T-helper 2 cell (primary cell): ENCODE results near the gene PIK3AP1.

Experiments used
- DNase-seq, 5 experiments: peaks; one replicate each; pipeline versions ENCODE4 v3.0.0 to v3.0.0-alpha.2; 2012 to 2022

PIK3AP1 gene

DNA sequence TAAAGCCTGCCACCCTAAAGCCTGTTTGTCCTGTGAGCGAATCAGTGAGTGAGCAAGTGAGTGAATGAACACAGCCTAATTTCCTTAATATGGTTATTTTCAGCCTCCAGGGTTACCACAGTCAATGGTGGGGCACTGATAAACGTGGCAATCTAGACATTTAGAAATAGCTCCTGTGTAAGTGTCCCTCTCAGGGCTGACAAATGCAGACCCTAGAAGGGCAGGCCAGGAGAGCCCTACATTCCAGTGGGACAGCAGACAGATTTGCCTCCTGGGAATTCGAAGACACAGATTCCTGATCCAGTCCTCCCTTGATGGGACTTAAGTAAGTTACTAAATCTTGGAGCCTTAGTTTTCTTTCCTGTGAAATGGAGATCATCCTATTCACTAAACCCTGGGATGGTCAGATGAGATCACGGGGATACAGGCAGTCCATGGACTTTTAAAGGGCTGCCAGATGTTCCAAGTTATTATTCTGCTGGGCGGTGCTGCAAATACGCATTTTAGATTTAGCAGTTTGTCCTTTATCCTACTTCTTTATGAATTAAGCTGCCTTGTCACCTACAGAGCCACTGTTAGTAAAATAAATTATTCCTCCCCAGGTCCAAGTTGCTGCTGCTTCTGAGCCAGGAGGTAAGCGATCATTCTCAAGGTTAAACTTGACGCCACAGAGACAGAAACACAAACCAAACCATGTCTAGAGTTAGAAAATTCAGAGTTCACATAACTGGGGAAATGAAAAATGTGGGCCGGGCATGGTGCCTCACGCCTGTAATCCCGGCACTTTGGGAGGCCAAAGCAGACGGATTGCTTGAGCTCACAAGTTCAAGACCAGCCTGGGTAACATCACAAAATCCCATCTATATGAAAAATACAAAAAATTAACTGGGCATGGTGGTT is 78.7 kb downstream of the PIK3AP1 start:
- DNase-seq: no peak

DNA sequence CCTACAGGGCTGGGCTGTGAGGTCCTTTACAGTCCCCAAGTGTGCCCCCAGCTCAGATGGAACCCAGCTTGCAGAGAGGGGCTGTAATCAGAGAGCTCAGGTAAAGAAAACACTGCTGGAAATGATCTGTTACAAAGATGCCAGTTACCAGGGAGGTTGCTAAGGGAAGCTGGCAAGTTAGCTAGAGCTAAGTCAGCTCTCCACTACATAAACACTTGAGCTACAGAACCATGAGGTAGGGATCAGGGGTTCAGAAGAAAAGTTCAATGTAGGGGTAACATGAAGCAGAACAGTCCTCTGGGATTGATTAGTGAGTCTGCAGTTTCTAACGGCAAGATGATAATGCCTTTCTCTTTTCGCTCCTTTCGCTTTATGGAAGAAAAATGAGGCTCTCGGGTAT is 80.4 kb downstream of the PIK3AP1 start:
- no peak for DNase-seq

DNA sequence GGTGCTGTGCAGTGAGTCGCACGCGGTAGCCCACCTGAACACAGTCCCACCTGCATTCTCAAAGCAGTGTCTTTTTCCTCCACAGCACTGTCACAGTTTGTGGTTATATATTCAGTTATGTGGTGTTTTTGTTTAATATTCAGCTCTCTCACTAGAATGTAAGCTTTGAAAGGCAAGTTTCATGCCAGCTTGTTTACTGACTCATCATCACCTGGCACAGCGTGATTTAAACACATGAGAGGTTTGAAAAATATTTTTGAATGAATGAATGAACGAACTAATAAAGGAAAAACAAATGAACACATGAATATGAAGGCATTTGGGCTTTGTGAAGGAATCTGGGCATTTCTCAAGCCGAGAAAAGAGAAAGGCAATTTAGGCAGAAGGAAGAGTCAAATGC is 81.6 kb downstream of the PIK3AP1 start:
- DNase-seq: no peak

DNA sequence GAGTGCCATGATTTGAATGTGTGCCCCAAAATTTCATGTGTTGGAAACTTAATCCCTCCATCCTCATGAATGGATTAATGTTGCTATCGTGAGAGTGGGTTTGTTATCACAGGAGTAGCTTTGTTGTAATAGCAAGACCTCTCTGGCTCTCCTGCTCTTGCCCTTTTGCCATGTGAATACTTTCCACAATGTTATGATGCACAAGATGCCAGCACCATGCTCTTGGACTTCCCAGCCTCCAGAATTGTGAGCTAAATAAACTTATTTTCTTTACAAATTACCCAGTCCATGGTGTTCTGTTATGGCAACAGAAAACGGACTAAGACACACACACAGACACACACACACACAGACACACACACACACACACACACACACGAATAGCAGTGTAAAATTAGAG is 82.2 kb downstream of the PIK3AP1 start:
- DNase-seq: no peak

DNA sequence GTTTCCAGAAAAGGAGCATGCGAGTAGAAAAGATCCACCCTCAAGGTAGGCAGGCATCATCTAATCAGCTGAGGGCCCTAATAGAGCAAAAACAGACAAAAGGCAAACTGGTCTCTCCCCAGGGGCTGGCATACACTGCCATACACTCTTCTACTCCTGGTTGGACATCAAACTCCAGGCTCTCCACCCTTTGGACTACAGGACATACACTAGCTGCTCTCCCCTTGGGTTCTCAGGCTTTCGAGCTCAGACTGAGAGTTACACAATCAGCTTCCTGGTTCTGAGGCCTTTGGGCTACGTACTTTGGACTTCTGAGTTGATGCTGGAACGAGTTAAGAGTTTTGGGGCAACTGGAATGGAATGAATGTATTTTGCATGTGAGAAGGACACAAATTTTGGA is 82.6 kb downstream of the PIK3AP1 start:
- DNase-seq: no peak

DNA sequence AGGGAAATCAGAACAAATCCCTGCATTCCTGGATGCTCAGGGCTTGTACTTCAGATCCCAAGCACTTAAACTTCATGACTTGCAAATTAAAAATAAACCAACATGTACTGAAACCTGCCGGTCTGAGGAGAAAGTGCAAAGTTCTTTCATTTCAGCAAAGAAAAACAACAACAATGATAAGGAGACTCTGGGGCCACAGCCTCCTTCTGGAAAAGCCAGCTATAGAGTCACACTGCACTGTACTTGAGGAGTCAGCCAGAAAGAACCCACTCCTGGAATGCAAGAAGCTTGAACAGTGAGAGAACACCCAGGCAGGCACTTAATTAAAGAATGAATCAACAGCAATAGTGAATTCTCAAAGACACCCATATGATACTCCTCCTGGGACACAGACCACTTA is 83.8 kb downstream of the PIK3AP1 start:
- no peak for DNase-seq

DNA sequence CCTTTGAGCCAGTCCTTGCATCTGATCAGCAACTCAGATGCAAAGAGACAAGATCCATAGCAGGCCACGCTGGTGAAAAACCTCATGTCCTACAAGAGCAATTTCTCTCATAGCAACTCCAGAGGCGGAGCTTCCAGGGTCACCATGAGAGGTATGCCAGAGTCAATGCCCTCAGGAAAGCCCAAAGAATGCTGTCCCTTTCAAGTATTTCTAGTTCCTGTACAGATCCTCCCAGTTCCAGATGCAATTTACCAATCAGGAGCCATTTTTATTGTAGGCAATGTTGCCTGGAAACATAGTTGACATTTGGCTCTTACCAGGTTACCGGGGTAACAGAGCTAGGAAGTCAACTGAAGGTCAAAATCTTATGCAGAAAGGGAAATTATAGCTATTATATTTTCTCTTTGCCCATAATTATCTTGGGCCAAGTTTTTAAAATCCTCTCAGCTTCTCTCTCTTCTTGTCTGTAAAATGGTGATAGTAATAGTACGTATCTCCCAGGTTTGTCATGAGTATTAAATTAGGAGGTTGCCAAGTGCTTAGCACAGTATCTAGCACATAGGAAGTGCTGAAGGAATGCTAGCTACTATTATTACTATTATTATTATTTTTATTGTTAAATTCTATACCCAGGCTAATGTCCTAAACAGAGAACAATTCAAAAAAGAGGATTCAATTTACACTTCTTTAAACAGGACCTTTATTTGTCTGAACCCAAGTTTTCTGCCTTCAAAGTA is 87.2 kb downstream of the PIK3AP1 start:
- no peak for DNase-seq

DNA sequence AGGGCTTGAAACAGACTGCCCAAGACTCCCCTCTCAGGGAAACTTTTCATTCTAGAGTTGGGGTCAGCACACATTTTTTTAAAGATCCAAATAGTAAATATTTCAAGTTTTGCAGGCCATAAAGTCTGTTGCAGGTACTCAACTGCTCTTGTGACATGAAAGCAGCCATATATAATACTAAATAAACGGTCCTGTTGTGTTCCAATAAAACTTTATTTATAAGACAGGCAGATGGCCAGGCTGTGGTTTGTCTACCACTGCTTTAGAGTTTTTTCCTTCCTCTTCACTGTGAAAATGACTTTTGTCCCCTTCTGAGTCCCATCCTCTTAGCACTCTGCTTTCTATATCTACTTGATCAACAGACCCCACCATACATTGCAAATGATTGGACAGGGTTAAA is 93.0 kb downstream of the PIK3AP1 start:
- DNase-seq: no peak

DNA sequence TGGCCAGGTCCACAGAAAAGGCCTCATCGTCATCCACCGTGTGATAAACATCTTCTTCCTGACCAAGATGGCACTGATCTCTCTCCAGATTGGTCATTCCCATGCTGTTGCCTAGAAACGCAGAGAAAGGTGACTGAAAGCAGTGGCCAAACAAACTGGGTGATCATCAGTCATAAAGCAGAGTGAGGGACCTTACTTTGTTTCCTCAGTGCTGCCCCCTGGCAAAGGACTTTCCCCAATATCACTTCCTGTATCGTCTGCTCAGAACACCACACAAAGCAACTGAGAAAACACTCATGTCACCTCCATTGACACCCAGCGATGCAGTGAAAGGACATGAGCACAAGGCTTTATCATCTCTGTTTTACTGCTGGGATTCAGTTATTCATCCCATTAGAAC is 93.5 kb downstream of the PIK3AP1 start:
- peak in 1 of 5 experiments; percentile 30 for DNase-seq

DNA sequence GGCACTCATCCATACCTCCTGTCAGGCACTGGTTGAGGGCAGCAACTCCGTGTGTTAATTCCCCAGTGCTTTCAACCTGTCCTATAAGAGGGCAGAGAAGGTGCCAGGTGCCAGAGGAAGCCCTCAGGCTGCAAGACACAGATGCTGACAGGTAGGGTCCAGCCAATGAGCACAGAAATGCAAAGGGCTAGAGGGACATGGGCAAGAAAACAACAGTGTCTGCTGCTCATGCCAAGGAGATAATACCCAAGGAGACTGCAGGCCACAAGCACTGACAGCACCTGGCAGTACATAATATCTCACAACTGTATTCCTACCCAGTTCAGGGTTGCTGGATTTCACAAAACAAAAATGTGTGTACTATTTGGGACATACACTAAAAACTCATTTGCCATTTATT is 95.1 kb downstream of the PIK3AP1 start:
- no peak for DNase-seq

DNA sequence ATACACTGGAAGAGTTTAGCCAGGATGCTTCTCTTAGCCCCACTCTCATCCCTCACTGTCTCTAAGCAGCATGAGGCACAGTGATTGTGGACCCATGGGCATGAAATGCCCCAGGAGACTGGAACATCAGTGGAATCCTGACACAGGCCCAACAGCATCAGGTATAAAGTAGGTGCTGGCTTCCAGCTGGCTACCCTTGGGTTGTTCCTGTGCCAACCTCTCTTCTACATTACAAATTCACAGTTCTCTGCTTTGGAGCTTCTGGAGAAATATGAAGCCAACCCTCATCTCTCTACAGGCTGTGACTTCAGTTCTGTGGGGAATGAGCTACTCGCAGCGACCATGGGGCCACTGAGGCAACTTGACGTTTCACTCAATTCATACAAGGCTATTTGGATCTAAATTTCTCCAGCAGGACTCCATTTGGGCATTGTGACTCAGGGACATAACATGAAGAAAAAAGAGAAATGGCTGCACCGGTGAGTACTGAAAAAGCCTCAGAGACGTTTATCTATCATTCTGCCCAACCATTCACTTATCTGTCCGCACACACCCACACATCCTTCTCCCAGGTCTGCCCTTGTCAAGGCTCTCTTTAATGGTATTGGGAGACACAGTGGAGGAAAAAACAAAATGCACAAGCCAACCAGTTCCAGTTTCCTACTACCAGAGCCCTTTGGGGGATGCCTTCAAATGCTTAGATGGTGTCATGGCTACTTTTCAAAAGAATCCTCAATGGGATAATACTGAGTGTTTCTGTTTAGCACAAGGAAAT is 98.1 kb downstream of the PIK3AP1 start:
- no peak for DNase-seq

DNA sequence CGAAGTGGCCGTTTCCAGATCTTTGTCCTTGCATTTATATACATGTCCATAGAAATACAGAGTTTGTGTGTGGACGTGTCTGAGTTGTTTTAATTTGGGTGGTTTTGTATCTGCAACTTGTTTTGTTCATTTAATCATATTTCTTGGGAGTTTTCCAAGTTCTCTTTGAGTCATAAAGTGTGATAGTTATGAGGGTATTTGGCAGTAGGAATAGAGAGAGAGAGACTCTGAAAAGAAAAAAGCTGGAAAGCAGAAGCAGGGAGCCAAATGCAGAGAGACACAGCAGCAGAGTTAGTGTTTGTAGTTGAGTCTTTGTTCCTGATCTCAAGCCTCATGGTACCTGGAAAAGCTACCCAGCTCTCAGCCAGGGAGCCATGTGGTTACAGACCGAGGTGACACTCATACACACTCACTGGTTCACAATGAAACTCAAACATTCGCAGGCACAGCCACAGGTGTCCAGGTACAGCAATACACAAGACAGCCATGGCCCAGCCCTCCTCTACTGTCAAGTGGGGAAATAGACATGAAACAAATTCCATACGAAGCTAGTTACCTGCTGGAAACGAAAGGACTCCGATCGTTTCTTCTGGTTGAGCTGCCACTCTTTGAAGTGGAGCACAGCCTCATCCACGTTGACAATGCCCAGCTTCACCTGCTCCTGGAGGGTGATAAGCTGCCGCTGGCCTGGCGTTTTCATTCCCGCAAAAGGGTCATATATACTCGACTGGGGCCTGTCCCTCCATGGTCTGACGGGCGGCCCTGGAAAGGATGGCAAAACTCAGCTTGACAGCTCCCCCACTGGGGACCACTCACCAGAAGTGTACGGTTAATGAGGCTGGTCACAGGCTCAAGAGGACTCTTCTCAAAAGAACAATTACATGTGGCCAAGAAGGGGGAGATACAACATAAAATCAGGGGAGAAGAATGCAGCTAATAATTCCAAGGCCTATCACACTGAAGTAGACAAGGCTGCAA is 100.2 kb downstream of the PIK3AP1 start:
- DNase-seq: no peak

DNA sequence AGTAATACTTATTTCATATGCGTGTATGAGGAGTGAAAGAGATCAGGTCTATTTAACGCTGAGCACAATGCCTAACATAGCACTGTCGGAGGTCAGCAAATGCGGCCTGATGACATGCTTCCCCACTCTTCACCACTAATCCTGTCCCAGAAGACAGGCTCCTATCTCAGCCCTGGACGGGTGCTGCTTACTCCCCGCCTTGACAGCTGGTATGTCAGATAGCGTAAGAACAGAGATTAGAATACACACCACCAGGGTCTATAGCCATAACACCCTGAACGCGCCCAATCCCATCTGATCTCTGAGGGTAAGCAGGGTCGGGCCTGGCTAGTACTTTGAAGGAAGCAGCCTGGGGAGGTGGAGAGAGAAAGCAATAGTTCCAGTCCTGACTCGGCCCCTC is 101.2 kb downstream of the PIK3AP1 start:
- no peak for DNase-seq

DNA sequence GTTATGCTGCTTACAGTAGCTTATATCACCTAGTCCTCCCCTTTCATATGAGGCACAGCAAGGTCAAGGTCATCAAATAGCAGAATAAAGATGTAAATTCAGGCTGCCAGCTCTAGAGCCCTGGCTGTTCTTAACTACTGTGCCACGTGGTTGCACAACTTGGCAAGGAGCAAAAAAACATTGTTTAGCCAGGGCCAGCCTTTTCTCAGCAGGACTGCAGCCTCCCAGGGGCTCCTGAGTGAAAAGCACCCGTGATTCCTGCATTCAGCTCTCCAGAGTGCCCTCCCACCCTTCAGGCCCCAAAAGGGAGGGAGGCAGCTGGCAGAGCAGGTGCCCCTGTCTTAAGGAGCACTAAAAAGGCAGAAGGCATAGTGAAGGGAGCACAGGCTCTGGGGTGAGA is 101.7 kb downstream of the PIK3AP1 start:
- no peak for DNase-seq

DNA sequence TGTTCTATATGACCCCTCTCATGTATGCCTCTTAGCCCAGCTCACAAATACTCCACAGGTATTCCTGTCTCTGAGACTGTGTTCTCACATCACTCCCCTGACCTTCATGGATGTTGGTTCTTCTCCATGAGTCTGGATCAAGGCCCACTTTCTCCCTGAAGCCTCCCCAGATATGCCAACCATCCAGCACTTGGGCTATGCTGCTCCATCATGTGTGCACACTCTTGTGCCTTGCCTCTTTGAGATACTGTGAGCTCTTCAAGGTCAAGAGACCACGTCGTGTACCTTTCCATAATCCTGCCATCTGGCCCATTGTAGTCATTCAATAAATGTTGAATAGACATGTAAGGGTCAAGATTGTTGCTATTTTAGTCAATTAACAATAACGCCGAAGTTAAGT is 103.4 kb downstream of the PIK3AP1 start:
- no peak for DNase-seq

DNA sequence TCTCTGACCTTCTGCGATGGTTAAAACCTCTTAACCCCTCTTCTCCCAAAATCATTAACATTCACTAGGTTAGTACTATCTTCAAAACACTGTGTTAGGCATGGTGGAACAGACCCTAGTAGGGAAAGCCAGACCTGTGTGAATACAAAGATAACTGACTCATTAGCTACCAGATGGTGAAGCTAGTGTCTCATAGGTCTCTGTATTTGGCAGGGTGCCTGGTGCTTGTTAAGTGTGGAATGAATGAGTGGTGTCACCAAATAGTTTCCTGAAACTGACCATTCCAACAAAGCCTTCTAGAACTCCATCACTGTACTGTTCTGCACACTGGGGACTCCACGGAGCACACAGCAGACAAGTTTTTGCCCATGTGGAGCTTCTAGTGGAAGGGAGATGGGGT is 105.8 kb downstream of the PIK3AP1 start:
- DNase-seq: no peak

DNA sequence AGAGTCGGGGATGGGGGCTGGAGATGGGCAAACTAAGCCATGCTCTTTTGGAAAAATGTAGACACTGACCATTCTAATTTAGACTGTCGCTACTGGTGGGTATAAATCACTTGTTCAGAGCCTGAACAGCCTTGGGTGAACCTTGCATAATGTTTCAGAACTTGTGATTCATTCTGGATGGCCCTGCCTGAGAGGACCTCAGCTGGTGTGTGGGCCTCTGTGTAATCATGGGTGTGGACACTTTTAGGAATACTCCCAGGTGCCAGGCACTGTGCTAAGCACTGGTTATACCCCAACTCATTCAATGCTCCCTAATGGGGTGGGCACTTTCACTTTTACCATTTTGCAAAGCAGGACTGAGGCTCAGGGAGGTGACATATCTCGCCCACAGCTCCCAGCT is 106.7 kb downstream of the PIK3AP1 start:
- DNase-seq: no peak

DNA sequence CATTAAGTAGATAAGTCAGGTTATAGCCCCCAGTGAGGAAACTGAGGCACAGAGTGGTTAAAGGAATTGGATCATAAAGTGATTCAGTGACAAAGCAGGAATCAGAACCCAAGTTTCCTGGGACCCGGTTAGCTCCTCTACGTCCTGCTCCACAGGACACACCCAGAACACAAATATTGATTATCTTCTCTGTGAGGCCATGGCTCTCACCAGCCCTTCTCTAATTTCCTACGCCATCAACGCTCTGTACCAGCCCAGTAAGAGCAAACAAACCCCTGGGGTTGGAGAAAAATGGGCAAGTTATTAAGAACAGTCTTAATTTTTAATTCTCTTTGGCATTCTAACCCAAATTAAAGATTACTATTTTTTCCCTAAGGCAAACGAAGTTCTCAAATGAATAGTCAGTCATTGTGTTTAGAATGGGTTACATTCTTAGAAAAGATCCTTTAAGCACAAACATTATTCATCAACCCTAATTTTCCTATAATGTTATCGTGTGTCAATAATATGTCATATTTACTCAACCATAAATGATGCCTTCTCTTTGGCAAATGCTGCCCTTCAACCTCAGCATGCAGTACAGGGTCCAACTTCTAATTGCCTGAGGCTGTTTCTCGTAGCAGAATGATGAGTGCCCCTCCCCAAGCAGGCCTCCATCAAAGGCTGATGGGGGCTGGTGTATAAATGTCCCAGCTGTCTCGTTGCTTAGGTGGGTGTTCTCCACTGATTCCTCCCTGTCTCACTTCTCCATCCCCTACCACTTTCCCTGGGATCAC is 108.1 kb downstream of the PIK3AP1 start:
- DNase-seq: no peak

DNA sequence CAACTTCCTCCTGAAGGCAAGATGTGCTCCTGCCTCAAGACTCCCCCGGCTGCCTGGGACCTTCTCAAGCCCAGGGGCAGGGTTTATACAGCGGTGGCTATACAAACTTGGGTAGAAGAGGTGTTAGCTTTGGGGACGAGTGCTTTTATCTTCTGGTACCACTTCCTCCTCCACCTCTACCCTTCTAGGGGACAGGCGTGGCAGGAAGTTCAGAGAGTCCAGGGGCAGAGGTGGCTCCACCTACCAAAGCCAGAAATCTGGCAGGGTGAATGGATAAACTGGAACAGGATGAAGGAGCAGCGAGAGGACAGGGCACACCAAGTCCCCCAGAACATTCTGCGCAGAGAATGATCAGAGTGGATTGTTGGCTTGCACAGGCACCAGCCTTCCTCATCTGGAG is 109.5 kb downstream of the PIK3AP1 start:
- peak in 2 of 5 experiments; percentile 15 to 54 for DNase-seq

DNA sequence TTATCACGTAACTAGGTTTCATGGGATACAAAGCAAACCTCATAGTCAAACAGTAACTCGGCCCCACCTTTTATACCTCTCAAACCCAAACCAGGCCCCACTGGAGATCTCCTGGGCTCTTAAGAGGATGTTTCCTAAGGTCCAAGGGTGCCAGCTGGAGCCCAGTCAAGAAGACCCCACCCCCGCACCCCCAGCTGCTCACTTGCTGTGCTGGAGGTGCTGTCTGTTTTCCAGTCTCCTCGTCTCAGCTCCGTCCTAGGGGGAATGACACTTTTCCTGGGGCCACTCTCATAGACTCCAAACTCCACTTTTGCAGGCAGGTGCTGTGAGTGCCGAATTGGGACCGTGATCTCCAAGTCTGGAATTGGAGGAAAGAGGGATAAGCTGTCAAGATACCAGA is 110.8 kb downstream of the PIK3AP1 start:
- DNase-seq: no peak

DNA sequence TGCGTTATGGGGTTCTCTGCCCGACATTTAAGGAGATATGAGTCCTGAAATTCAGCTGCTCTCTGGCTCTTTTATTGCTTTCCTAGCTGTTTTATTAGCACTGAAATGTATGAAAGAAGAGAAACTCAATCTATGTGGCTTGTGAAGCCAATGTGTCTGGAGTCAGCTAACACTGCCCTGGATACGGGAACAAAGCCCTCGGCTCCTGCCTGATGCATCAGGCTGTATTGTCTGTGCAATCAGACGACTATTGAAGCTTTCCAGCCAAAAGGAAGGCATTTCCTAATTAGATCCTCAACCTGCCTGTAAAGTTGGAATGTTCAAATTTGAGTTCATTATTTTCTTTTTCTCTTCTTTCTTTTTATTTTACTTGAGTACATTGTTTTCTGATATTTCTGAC is 111.5 kb downstream of the PIK3AP1 start:
- DNase-seq: no peak
